Activated T-helper 1 cell treated with anti-CD3 and anti-CD28 coated beads, Interleukin-12 subunit alpha, Interleukin-12 subunit beta, Interleukin-2, Interleukin-4 antibody, amounts not matched to agents 30 ng/mL and 10 ng/mL and 1 ng/mL, durations not matched to agents 14 hours and 24 hours and 36 hours (primary cell): ENCODE measurements around the gene CCDC137. TPM values are rescaled to one million over a fixed set of nuclear protein-coding genes. Genes with fewer than 3 reads are reported as not detected.

ENCODE experiments used
- DNase-seq: peaks from one replicate; pipeline ENCODE4 v3.0.0; 2021; ENCODE audit warnings: low spot score
- H3K27ac Mint-ChIP-seq: one replicate; pipeline ENCODE4 v1.8.0; 2021; ENCODE audit warnings: mild to moderate bottlenecking, mixed read lengths
- H3K27me3 Mint-ChIP-seq: one replicate; pipeline ENCODE4 v1.8.0; 2022; ENCODE audit warnings: mild to moderate bottlenecking, moderate library complexity, mixed read lengths; ENCODE audit not compliant: insufficient read depth
- H3K36me3 Mint-ChIP-seq: one replicate; pipeline ENCODE4 v1.8.0; 2021; ENCODE audit warnings: low read depth, mixed read lengths
- H3K4me1 Mint-ChIP-seq: one replicate; pipeline ENCODE4 v1.8.0; 2021; ENCODE audit warnings: low read depth, mixed read lengths
- H3K4me3 Mint-ChIP-seq: one replicate; pipeline ENCODE4 v1.8.0; 2021; ENCODE audit warnings: mild to moderate bottlenecking, moderate library complexity, mixed read lengths
- H3K9me3 Mint-ChIP-seq: one replicate; pipeline ENCODE4 v1.8.0; 2021; ENCODE audit warnings: mixed read lengths
- intact Hi-C: fragments of 100-400 bp; cut with micrococcal nuclease; formaldehyde crosslinking; loops from one replicate; pipeline ENCODE4 v1.15.1; 2024
- total RNA-seq: library from RNA; stranded (reverse); gene quantifications from 2 replicates; pipeline ENCODE4 v1.2.3, GENCODE V29; 2022

Gene CCDC137
- total RNA-seq, 1 donor from 2014 or later, result 59.3 TPM

- no peaks in the 10 kb centered on the region for H3K4me1 Mint-ChIP-seq
- intact Hi-C loops, result no loop called here
- H3K9me3 Mint-ChIP-seq, result no peaks in the 10 kb centered on the region
- no peak overlapping the region for H3K4me3 Mint-ChIP-seq
- no peaks in the 10 kb centered on the region for H3K27me3 Mint-ChIP-seq
- DNase-seq, result no peak
- no peak overlapping the region for H3K27ac Mint-ChIP-seq
- no peaks in the 10 kb centered on the region for H3K36me3 Mint-ChIP-seq
Measured at GRCh38 chr17:81720267-81721071, 53.9 kb downstream of the CCDC137 start.

DNA sequence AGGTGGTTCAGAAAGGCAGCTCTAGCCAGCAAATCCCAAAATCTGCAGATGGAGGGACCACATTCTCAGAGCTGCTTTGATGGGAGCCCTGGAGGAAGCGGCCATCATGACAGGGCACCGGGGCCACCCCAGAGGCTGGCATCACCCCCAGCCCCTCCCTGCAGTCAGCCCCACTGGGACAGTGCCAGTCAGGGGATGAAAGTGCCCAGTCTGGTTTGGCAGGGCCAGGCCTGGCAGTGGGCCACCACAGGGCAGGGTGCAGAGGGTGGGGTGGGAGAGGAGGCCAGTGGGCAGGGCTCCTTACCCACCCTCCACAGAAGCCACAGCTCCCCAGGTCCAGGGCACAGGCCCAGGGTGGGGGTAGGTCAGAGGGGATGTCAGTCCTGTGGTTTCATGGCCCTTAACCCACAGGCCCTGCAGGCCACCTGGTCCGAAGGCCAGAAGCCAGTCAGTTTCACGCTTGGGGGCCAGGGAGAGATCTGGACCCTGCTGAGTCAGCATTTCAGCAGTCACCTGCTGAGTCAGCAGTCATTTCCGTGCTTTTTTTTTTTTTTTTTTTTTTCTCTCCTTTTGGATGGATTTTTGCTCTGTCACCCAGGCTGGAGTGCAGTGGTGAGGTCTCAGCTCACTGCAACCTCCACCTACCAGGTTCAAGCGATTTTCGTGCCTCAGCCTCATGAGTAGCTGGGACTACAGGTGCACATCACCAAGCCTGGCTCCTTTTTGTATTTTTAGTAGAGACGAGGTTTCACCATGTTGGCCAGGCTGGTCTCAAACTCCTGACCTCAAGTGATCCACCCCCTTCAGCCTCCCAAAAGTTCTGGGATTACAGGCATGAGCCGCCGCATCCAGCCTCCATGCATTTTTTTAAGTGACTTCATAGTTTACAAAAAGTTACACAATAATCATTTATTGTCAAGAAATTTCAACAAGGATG, 55.9 kb downstream of the CCDC137 start:
- no peaks in the 10 kb centered on the region for H3K9me3 Mint-ChIP-seq
- no peak for DNase-seq
- H3K36me3 Mint-ChIP-seq, result no peaks in the 10 kb centered on the region
- no peaks in the 10 kb centered on the region for H3K4me1 Mint-ChIP-seq
- H3K4me3 Mint-ChIP-seq, result no peak overlapping the region
- H3K27ac Mint-ChIP-seq, result no peak overlapping the region
- H3K27me3 Mint-ChIP-seq, result peaks cover 2% of the 10 kb centered on the region
- intact Hi-C loops, result no loop called here

Other genes starting within 250 kb of the CCDC137 start
- 3,516 TPM in 2 replicates for gene ACTG1, start 153.9 kb upstream of the CCDC137 start, total RNA-seq
- gene FSCN2, start 138.4 kb upstream of the CCDC137 start, total RNA-seq, result 0.52 and 0.64 TPM in 2 replicates
- 69.2 and 69.5 TPM in 2 replicates for gene FAAP100, start 114.4 kb upstream of the CCDC137 start, total RNA-seq
- gene NPLOC4, start 29.6 kb upstream of the CCDC137 start, total RNA-seq, result 138 and 157 TPM in 2 replicates
- gene TSPAN10, start 29.5 kb upstream of the CCDC137 start, total RNA-seq, result 0.21 and 0.66 TPM in 2 replicates
- 5.8 and 8.7 TPM in 2 replicates for gene PDE6G, start 10.2 kb upstream of the CCDC137 start, total RNA-seq
- gene OXLD1, start 132 bp upstream of the CCDC137 start, total RNA-seq, result 54.3 and 57.5 TPM in 2 replicates
- 37.6 and 40.0 TPM in 2 replicates for gene ARL16, start 17.1 kb downstream of the CCDC137 start, total RNA-seq
- gene HGS, start 17.3 kb downstream of the CCDC137 start, total RNA-seq, result 133 and 144 TPM in 2 replicates
- gene MRPL12, start 36.6 kb downstream of the CCDC137 start, total RNA-seq, result 232 TPM in 2 replicates
- 45.7 and 49.6 TPM in 2 replicates for gene SLC25A10, start 45.5 kb downstream of the CCDC137 start, total RNA-seq
- gene GCGR, start 137.4 kb downstream of the CCDC137 start, total RNA-seq, result not detected in 2 replicates
- gene MCRIP1, start 166.6 kb downstream of the CCDC137 start, total RNA-seq, result 56.0 and 62.3 TPM in 2 replicates
- gene PPP1R27, start 168.3 kb downstream of the CCDC137 start, total RNA-seq, result not detected in 2 replicates
- gene P4HB, start 193.8 kb downstream of the CCDC137 start, total RNA-seq, result 477 and 487 TPM in 2 replicates
- 701 and 705 TPM in 2 replicates for gene ARHGDIA, start 204.6 kb downstream of the CCDC137 start, total RNA-seq
- gene ALYREF, start 224.8 kb downstream of the CCDC137 start, total RNA-seq, result 241 and 249 TPM in 2 replicates
- gene ANAPC11, start 225.0 kb downstream of the CCDC137 start, total RNA-seq, result 123 and 124 TPM in 2 replicates
- 0.24 and 0.31 TPM in 2 replicates for gene NPB, start 235.5 kb downstream of the CCDC137 start, total RNA-seq
- gene PCYT2, start 244.7 kb downstream of the CCDC137 start, total RNA-seq, result 49.5 and 54.5 TPM in 2 replicates